Left forelimb (tissue), 1 donor: ENCODE data around the gene ADRA1B.
A peak's percentile ranks its signal among the peaks of the same experiment; 100 is the strongest.

Source experiments
- DNase-seq: peaks from one replicate; pipeline ENCODE4 v3.0.0-alpha.2; 2018; ENCODE audit warnings: low spot score

Gene ADRA1B

GRCh38 chr5:159915904-159916840, at the start of gene ADRA1B:
TSS of gene ADRA1B (plus strand) at chr5:159916482. CDS start at chr5:159916906, 424 bp downstream.
- DNase-seq = peak; percentile 81

GRCh38 chr5:159873680-159874079, 42.6 kb upstream of the ADRA1B start:
- DNase-seq = no peak

- no peak for DNase-seq
Observed at GRCh38 chr5:159874263-159874662, 42.0 kb upstream of the ADRA1B start.

- DNase-seq = no peak
Observed at GRCh38 chr5:159877016-159877415, 39.3 kb upstream of the ADRA1B start.

GRCh38 chr5:159877894-159878448, 38.3 kb upstream of the ADRA1B start:
- no peak for DNase-seq

- DNase-seq = peak; percentile 71
Observed at GRCh38 chr5:159878988-159879471, 37.3 kb upstream of the ADRA1B start.

- DNase-seq = no peak
Observed at GRCh38 chr5:159880676-159881075, 35.6 kb upstream of the ADRA1B start.

GRCh38 chr5:159881967-159882366, 34.3 kb upstream of the ADRA1B start:
- no peak for DNase-seq

GRCh38 chr5:159883522-159883950, 32.7 kb upstream of the ADRA1B start:
- DNase-seq = no peak

- DNase-seq = no peak
Observed at GRCh38 chr5:159884917-159885620, 31.2 kb upstream of the ADRA1B start.

- no peak for DNase-seq
Observed at GRCh38 chr5:159886296-159886695, 30.0 kb upstream of the ADRA1B start.

- DNase-seq = no peak
Observed at GRCh38 chr5:159887050-159887449, 29.2 kb upstream of the ADRA1B start.

GRCh38 chr5:159888860-159889259, 27.4 kb upstream of the ADRA1B start:
- DNase-seq = no peak

GRCh38 chr5:159890141-159890540, 26.1 kb upstream of the ADRA1B start:
- DNase-seq = no peak

- no peak for DNase-seq
Observed at GRCh38 chr5:159891371-159891770, 24.9 kb upstream of the ADRA1B start.

GRCh38 chr5:159893040-159893695, 23.1 kb upstream of the ADRA1B start:
- DNase-seq = no peak

GRCh38 chr5:159894149-159894720, 22.0 kb upstream of the ADRA1B start:
- no peak for DNase-seq

GRCh38 chr5:159897786-159898393, 18.4 kb upstream of the ADRA1B start:
- no peak for DNase-seq

GRCh38 chr5:159899067-159900049, 16.9 kb upstream of the ADRA1B start:
- no peak for DNase-seq

GRCh38 chr5:159901308-159901707, 15.0 kb upstream of the ADRA1B start:
- DNase-seq = no peak
